ENCODE measurements around the gene DAB1. TPM values are rescaled to one million over a fixed set of nuclear protein-coding genes. Genes with fewer than 3 reads are reported as not detected.

The DAB1 gene
- total RNA-seq, 2 donors from 2014 or later = 0.91 to 1.8 TPM

- DNase-seq (no peak), ATAC-seq (no peak)
- intact Hi-C loops (cut with DNase I) = no loop called here
Measured at GRCh38 chr1:56965191-56965590, 458.7 kb downstream of the DAB1 start.

DNA sequence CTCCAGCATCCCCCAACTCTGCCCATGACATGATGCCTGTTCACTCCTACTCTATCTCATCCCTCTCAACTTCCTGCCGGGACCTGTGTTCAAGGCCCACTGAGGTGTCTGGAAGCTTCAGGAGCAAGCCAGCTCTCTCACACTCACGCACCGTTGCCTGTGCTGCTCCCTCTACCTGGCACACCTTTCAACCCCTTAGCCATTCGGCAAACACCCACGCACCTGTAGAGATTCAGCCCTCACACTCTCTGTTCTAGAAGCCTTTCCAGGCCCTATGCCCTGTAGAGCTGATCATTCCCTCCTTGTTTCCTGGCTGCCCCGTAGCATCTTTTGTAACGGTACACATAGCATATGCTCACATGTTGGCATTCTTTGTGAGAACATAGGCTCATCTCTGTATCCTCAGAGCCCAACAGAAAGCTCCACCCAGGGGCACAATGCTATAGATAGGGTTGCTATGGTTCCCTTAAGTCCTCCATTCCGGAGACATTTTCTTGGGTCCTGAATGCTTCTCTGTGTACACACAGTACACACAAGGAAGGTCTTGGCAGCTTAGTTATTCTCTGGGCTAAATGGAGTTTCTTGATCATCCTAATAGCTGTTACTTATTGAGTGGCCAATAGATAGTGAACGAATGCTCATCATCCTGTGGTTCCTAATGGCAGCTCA is 459.4 kb downstream of the DAB1 start:
- ATAC-seq (no peak), DNase-seq (no peak)
- intact Hi-C loops (cut with DNase I) = no loop called here

- no peak for DNase-seq
- intact Hi-C loops (cut with DNase I) = no loop called here
- ATAC-seq = no peak
Measured at GRCh38 chr1:56963667-56964066, 460.2 kb downstream of the DAB1 start.

DNA sequence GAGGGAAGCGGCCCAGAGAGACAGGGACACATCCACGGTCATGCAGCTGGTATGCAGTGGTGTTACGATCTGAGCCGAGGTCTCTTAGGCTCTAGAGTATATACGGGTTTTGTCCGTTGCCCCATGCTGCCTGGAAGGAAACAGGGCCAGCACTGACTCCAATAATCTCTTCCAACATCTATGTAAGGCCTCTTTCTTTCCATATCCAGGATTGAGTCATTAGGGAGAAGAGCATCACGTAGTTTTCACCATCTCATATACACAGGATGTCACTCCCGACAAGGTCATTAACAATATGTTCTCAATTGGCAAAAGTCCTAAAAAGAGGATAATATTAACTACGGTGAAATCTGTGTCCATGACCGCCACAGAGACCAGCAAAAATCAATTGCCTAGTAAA is 462.4 kb downstream of the DAB1 start:
- no peak for ATAC-seq
- intact Hi-C loops (cut with DNase I) = no loop called here
- no peak for DNase-seq

DNA sequence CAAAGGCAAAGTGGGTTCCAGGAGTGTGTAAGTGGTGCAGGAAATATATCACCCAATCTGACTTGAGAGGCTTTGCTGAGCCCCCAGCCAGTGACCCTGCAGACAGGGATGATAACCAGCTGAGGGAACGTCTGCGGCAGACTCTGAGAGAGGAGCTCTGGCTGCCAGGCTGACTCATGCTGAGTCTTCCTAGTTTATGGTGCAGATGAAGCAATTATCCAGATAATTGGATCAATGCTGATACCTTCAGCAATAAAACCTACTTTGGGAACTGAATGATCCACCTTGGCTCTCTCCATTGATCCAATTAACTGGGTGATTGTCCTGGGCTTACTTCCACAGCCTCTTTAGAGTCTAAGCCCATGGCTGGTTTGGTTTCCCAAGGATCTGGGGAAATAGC is 465.3 kb downstream of the DAB1 start:
- intact Hi-C loops (cut with DNase I) = no loop called here
- ATAC-seq (no peak), DNase-seq (no peak)

- DNase-seq (no peak), ATAC-seq (no peak)
- intact Hi-C loops (cut with DNase I) = no loop called here
Measured at GRCh38 chr1:56957931-56958330, 465.9 kb downstream of the DAB1 start.

DNA sequence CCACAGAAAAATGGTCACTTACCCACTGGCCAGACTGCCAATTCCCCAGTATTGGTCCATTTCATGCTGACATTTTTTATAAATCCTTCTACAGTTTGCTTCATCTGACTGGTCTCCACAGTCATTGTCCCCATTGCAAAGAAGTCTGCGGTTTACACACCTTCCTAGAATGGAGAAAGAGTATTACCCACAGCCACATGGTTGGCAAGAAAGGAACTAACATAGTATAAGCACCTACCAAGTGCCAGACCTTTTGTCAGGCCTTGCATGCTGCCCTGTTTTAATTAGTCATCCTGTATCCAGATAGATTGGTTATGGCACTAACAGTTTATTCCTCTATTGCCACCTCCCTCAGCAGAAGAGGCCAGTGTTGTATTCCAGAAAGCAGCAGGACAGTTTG is 469.2 kb downstream of the DAB1 start:
- DNase-seq (no peak), ATAC-seq (no peak)
- intact Hi-C loops (cut with DNase I) = no loop called here

- ATAC-seq (no peak), DNase-seq (no peak)
- intact Hi-C loops (cut with DNase I) = no loop called here
Measured at GRCh38 chr1:56953386-56953785, 470.5 kb downstream of the DAB1 start.

GRCh38 chr1:56952501-56952900 is 471.4 kb downstream of the DAB1 start:
- ATAC-seq = no peak
- DNase-seq = no peak
- intact Hi-C loops (cut with DNase I) = no loop called here

GRCh38 chr1:56948403-56949023 is 475.3 kb downstream of the DAB1 start:
- DNase-seq (no peak), ATAC-seq (no peak)
- intact Hi-C loops (cut with DNase I) = no loop called here
